Activated CD4-positive, alpha-beta T cell treated with anti-CD3 and anti-CD28 coated beads for 48 hours (primary cell): ENCODE data around the gene CFAP52.
"Not testable (repeated sequence)": the region's sequence is repeated elsewhere in the genome, so short reads cannot be mapped to it uniquely, and the experiment has no call there.

ENCODE experiments used
- DNase-seq: peaks from one replicate; pipeline ENCODE4 v3.0.0-alpha.2; 2020

Gene CFAP52

GRCh38 chr17:9576521-9577372 is at the start of gene CFAP52:
TSS of gene CFAP52 (plus strand) at chr17:9576642. CDS start at chr17:9576696, 54 bp downstream.
- peak; percentile 85 for DNase-seq

GRCh38 chr17:9527788-9528187 is 48.7 kb upstream of the CFAP52 start:
- DNase-seq: no peak

GRCh38 chr17:9529033-9529700 is 47.3 kb upstream of the CFAP52 start:
- DNase-seq: no peak

- DNase-seq: no peak
Measured at GRCh38 chr17:9531034-9531433, 45.4 kb upstream of the CFAP52 start.

GRCh38 chr17:9532715-9533114 is 43.7 kb upstream of the CFAP52 start:
- DNase-seq: no peak

DNA sequence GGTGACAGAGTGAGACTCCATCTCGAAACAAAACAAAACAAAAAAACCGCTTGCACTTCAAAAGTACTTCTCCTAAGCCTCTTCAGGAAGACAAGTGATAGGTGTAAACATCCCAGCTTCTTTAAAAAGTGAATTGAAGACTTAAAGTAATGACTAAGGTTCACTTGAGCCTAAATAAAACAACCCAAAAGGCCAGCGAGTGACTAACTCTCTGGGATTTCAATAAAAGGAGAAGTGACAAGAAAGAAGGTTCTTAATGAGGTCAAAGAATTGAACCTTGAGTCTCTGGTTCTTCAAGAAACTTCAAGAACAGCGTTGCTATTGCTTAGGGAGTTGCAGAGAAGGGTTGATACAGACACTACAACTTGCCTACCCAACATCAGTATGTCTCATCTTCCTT is 43.0 kb upstream of the CFAP52 start:
- no peak for DNase-seq

DNA sequence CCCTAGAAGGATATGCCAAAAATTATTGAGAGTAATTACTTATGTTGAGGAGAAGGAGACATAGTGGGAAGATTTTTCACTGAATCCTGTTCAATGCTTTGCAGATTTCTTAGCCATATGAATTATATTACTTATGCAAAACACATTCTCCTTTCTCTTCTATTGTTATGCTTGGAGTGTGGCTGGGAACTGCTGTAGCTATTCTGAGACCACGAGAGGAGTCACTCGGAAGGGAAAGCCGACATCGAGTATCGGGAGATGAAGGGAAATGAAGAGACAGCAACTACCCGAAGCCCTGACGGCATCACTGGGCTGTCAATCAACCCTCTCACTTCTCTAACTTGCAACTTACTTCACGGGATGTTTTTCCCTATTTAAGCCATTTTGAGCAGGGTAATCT is 40.4 kb upstream of the CFAP52 start:
- no peak for DNase-seq

- DNase-seq: no peak
Measured at GRCh38 chr17:9537177-9537776, 39.2 kb upstream of the CFAP52 start.

GRCh38 chr17:9538626-9539025 is 37.8 kb upstream of the CFAP52 start:
- DNase-seq: no peak

- DNase-seq: no peak
Measured at GRCh38 chr17:9541718-9542117, 34.7 kb upstream of the CFAP52 start.

DNA sequence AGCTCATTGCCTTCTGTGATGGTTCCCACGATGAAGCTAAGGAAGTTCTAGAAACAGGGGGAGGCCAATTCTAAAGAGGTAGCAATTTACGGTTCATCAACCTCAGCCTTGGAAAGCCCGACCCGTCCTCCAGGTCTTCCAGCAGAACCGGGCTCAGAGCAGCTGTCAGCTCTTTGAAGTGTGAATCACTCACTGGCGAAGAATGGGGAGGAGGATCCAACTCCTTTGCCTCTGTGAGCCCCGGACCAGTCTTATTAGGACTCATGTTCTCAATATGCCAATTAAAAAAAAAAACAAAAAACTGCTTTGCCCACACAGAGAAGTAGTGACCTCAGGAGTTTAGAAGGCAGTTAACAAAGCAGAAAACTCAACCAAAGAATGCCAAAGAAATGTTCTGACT is 32.2 kb upstream of the CFAP52 start:
- no peak for DNase-seq

DNA sequence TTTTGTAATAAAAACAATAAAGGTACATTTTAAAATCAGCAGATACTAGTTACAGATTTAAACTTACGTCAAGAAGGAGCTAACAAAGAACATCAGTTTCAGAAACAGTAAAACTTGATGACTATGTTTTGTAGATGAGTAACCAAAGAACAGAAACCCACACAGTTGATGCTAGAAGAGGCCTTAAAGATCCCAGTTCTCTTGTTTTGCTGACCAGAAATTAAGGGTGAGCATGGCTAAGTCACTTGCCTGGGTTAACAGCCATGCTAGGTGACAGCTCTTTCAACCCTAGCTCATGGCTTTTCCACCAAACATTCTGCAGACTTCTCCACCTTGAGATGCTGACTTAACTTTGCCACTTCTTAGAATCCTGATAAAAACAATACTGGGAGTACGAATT is 27.2 kb upstream of the CFAP52 start:
- DNase-seq: no peak

DNA sequence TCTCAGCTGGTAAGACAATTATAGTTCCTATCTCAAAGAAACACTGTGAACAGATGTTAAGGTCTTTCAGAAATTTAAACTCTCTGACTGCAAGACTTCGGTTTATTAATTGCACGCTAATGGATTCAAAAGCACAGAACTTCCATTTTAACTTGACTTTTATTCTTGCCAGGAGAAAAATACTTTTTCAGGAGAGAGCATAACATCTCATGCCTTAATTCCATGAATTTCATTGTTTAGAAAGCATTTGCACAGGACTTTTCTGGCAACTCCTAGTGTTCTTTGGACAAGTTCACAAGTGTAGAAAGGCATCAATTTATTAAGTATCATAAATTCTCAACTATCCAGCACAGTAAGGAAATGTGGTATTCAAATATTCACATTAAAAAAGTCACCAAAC is 23.3 kb upstream of the CFAP52 start:
- DNase-seq: no peak

DNA sequence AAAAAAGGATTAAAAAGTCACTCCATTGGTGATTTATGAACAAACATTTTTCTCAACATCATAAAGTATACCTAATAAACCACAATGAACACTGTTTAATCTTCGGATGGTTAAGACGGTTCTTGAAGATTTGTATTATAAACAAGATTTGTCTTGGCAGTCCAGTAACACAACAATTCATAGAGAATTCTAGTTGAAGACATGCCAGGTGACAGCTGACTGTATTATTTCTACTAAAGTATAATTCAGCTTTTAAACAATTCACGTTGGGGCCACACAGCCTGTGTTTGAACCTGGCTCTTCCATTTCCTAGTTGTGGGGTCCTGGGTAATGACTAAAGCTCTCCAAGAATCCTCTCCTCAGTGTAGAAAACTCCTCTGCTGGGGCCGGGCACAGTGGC is 22.8 kb upstream of the CFAP52 start:
- DNase-seq: no peak

DNA sequence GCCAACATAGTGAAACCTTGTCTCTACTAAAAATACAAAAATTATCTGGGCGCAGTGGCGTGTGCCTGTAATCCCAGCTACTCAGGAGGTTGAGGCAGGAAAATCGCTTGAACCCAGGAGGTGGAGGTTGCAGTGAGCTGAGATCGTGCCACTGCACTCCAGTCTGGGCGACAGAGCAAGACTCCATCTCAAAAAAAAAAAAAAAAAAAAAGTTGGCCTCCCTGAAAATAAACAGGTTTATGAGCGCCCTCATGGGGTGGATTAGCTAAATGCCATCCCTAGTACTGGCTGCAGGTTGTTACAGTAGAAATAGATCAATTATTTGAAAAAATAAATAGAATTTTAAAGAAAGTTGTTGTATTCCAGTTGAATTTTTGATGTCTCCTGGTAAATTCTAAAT is 21.7 kb upstream of the CFAP52 start:
- peak; percentile 76 for DNase-seq

- DNase-seq: no peak
Measured at GRCh38 chr17:9557161-9557755, 19.2 kb upstream of the CFAP52 start.

GRCh38 chr17:9557857-9558256 is 18.6 kb upstream of the CFAP52 start:
- DNase-seq: no peak

- DNase-seq: no peak
Measured at GRCh38 chr17:9564104-9564503, 12.3 kb upstream of the CFAP52 start.

DNA sequence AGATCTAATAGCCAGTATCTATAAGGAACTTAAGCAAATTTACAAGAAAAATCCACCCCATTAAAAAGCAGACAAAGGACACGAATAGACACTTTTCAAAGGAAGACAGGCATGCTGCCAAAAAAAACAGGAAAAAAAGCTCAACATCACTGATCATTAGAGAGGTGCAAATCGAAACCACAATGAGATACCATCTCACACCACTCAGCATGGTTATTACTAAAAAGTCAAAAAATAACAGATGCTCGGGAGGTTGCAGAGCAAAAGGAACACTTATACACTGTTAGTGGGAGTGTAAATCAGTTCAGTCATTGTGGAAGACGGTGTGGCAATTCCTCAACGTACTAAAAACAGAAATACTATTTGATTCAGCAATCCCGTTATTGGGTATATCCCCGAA is 10.4 kb upstream of the CFAP52 start:
- no peak for DNase-seq

- DNase-seq: not testable (repeated sequence)
Measured at GRCh38 chr17:9566739-9567138, 9.7 kb upstream of the CFAP52 start.

DNA sequence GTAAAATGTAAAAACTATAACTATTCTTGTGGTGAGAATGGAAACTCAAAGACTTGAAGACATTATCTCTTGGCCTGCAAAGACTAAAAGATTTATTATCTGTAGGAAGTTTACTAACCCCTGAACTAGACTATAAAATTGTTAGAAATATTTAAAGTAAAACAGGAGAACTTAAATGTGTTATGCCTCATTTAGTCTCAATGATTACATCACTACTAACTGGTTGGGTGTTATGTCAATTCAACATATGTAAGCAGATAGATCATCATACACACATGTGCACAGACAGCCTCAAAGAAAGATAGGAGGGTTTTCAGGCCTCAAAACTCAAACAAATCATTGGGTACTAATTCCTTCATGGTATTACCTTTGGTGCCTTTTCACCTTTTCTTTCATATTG is 8.4 kb upstream of the CFAP52 start:
- no peak for DNase-seq

GRCh38 chr17:9568957-9569588 is 7.4 kb upstream of the CFAP52 start:
- DNase-seq: no peak

- DNase-seq: no peak
Measured at GRCh38 chr17:9571201-9571600, 5.2 kb upstream of the CFAP52 start.
